Hepatocyte (in vitro differentiated cells): Measurements from ENCODE around the gene FAM83D. TPM values are rescaled to one million over a fixed set of nuclear protein-coding genes. Genes with fewer than 3 reads are reported as not detected.
A peak's percentile ranks its signal among the peaks of the same experiment; 100 is the strongest.

Experiments
- DNase-seq: peaks from one replicate; pipeline ENCODE4 v3.0.0-alpha.2; 2016; ENCODE audit warnings: low spot score
- H2AFZ ChIP-seq: fragments of 200-600 bp; sonication (generic); 2 replicates; pipeline ENCODE4 v1.6.0; 2016; ENCODE audit warnings: antibody characterized with exemption, mild to moderate bottlenecking
- H3K27ac ChIP-seq: fragments of 200-600 bp; sonication (generic); 2 replicates; pipeline ENCODE4 v1.5.1; 2016; ENCODE audit warnings: mild to moderate bottlenecking
- H3K27me3 ChIP-seq: fragments of 200-600 bp; sonication (generic); 2 replicates; pipeline ENCODE4 v1.6.1; 2016
- H3K36me3 ChIP-seq: fragments of 200-600 bp; sonication (generic); replicated peaks from 2 replicates; pipeline ENCODE4 v1.5.1; 2016; ENCODE audit warnings: low read depth; ENCODE audit not compliant: insufficient read depth
- H3K4me1 ChIP-seq: fragments of 200-600 bp; sonication (generic); 2 replicates; pipeline ENCODE4 v1.5.1; 2016; ENCODE audit warnings: mild to moderate bottlenecking, moderate library complexity; ENCODE audit not compliant: insufficient read depth
- H3K4me2 ChIP-seq: fragments of 200-600 bp; sonication (generic); 2 replicates; pipeline ENCODE4 v1.6.0; 2016
- H3K4me3 ChIP-seq: fragments of 200-600 bp; sonication (generic); 2 replicates; pipeline ENCODE4 v1.5.1; 2016; ENCODE audit warnings: mild to moderate bottlenecking
- H3K79me2 ChIP-seq: fragments of 200-600 bp; sonication (generic); 2 replicates; pipeline ENCODE4 v1.6.0; 2017; ENCODE audit warnings: mild to moderate bottlenecking
- H3K9me2 ChIP-seq: fragments of 200-600 bp; sonication (generic); replicated peaks from 2 replicates; pipeline ENCODE4 v1.6.0; 2017; ENCODE audit warnings: mild to moderate bottlenecking; ENCODE audit not compliant: insufficient read depth
- H3K9me3 ChIP-seq: fragments of 200-600 bp; sonication (generic); 2 replicates; pipeline ENCODE4 v1.5.1; 2016; ENCODE audit warnings: low read depth, mild to moderate bottlenecking
- H4K20me1 ChIP-seq: fragments of 200-600 bp; sonication (generic); 2 replicates; pipeline ENCODE4 v1.6.0; 2016; ENCODE audit warnings: mild to moderate bottlenecking; ENCODE audit not compliant: insufficient read depth, poor library complexity, severe bottlenecking
- CTCF ChIP-seq: fragments of 200-600 bp; sonication (generic); IDR thresholded peaks from 2 replicates; pipeline ENCODE4 v1.5.1; 2016; ENCODE audit warnings: antibody characterized with exemption, mild to moderate bottlenecking; ENCODE audit not compliant: poor library complexity
- EZH2 ChIP-seq: fragments of 200-600 bp; sonication (generic); IDR thresholded peaks from 2 replicates; pipeline ENCODE4 v1.6.1; 2016; ENCODE audit warnings: antibody characterized with exemption, mild to moderate bottlenecking, borderline replicate concordance
- EZH2phosphoT487 ChIP-seq: fragments of 200-600 bp; sonication (generic); IDR thresholded peaks from one replicate; pipeline ENCODE4 v1.6.1; 2018; ENCODE audit warnings: antibody characterized with exemption, mild to moderate bottlenecking, low read depth, moderate library complexity; ENCODE audit not compliant: unreplicated experiment, severe bottlenecking
- WGBS: methylation state at CpG from one replicate; pipeline ENCODE4 v1.1.6; 2016; ENCODE audit warnings: low lambda C conversion rate; ENCODE audit errors: missing lambda C conversion rate; 5-methylcytosine and 5-hydroxymethylcytosine counted together
- polyA plus RNA-seq: library from polyadenylated mRNA; unstranded; fragments of >200 nt; fragmentation: Nextera tagmentation; extraction: Ambion mirVana; gene quantifications from 2 replicates; pipeline ENCODE4 v1.2.1, GENCODE V29; 2016
- total RNA-seq: library from RNA; depleted of rRNA; stranded (reverse); fragments of >200 nt; gene quantifications from 2 replicates; pipeline ENCODE4 v1.2.3, GENCODE V29; 2014

FAM83D gene
- total and polyA plus RNA-seq, 2 experiments from 2014 or later = 5.4 to 6.3 TPM

- H2AFZ ChIP-seq = no peak overlapping the region
- no peak for DNase-seq
- no peaks in the 10 kb centered on the region for H3K36me3 ChIP-seq
- no peak for TF ChIP-seq EZH2
- TF ChIP-seq CTCF = no peak
- no peak for TF ChIP-seq EZH2phosphoT487
- no peaks in the 10 kb centered on the region for H4K20me1 ChIP-seq
- H3K4me1 ChIP-seq = no peaks in the 10 kb centered on the region
- H3K27ac ChIP-seq = no peak overlapping the region
- WGBS = 95% methylated on average over 2 of the region's 2 CpGs
- H3K79me2 ChIP-seq = peaks cover 20% of the 10 kb centered on the region
- no peaks in the 10 kb centered on the region for H3K9me2 ChIP-seq
- H3K27me3 ChIP-seq = no peaks in the 10 kb centered on the region
- H3K9me3 ChIP-seq = no peaks in the 10 kb centered on the region
- H3K4me2 ChIP-seq = no peak overlapping the region
- no peak overlapping the region for H3K4me3 ChIP-seq
Observed at GRCh38 chr20:38979434-38979833, 53.2 kb downstream of the FAM83D start.

GRCh38 chr20:38979842-38980241 is 53.6 kb downstream of the FAM83D start:
- Histone ChIP-seq H3K27me3 (no peaks in the 10 kb centered on the region), H3K27ac (no peak overlapping the region), H2AFZ (no peak overlapping the region), H3K36me3 (no peaks in the 10 kb centered on the region), H3K4me3 (no peak overlapping the region), H3K4me2 (no peak overlapping the region), H3K4me1 (no peaks in the 10 kb centered on the region), H4K20me1 (no peaks in the 10 kb centered on the region), H3K79me2 (peaks cover 20% of the 10 kb centered on the region), H3K9me2 (no peaks in the 10 kb centered on the region), H3K9me3 (no peaks in the 10 kb centered on the region)
- 92% methylated on average over 3 of the region's 3 CpGs for WGBS
- DNase-seq = no peak
- no peak for TF ChIP-seq EZH2
- no peak for TF ChIP-seq CTCF
- no peak for TF ChIP-seq EZH2phosphoT487

- no peaks in the 10 kb centered on the region for H4K20me1 ChIP-seq
- no peak overlapping the region for H3K4me3 ChIP-seq
- no peaks in the 10 kb centered on the region for H3K9me3 ChIP-seq
- TF ChIP-seq CTCF = no peak
- no peak for TF ChIP-seq EZH2phosphoT487
- TF ChIP-seq EZH2 = no peak
- no peaks in the 10 kb centered on the region for H3K9me2 ChIP-seq
- H3K4me1 ChIP-seq = no peaks in the 10 kb centered on the region
- no peak for DNase-seq
- no peak overlapping the region for H3K4me2 ChIP-seq
- H3K27me3 ChIP-seq = no peaks in the 10 kb centered on the region
- no peak overlapping the region for H3K27ac ChIP-seq
- no peaks in the 10 kb centered on the region for H3K36me3 ChIP-seq
- H2AFZ ChIP-seq = no peak overlapping the region
- H3K79me2 ChIP-seq = peaks cover 14% of the 10 kb centered on the region
- WGBS = 87% methylated on average over 1 of the region's 1 CpG
Observed at GRCh38 chr20:38982291-38982690, 56.1 kb downstream of the FAM83D start.

- Histone ChIP-seq H3K4me3 (no peak overlapping the region), H3K9me2 (no peaks in the 10 kb centered on the region), H3K9me3 (no peaks in the 10 kb centered on the region), H3K4me1 (no peaks in the 10 kb centered on the region), H3K27me3 (no peaks in the 10 kb centered on the region), H3K79me2 (peaks cover 10% of the 10 kb centered on the region), H3K4me2 (no peak overlapping the region), H3K27ac (peak overlapping the region; percentile 5), H3K36me3 (no peaks in the 10 kb centered on the region), H4K20me1 (no peaks in the 10 kb centered on the region), H2AFZ (no peak overlapping the region)
- 91% methylated on average over 4 of the region's 4 CpGs for WGBS
- DNase-seq = no peak
- TF ChIP-seq EZH2 (no peak), CTCF (no peak), EZH2phosphoT487 (no peak)
Observed at GRCh38 chr20:38985060-38985459, 58.8 kb downstream of the FAM83D start.
